Stimulated activated naive CD8-positive, alpha-beta T cell treated with anti-CD3 and anti-CD28 coated beads, Interleukin-15, amount 100 ng/mL, for 72 hours (primary cell): Measurements from ENCODE around the gene FUT8.
A peak's percentile ranks its signal among the peaks of the same experiment; 100 is the strongest.

ENCODE experiments used
- ATAC-seq: fragments of 150-1000 bp; cut with Tn5 transposase; 2 replicates; pipeline ENCODE4 v1.10.0; 2021; ENCODE audit warnings: mild to moderate bottlenecking, moderate library complexity
- DNase-seq, 2 donors: peaks; one replicate each; pipeline ENCODE4 v3.0.0; 2021 to 2022
- H3K27ac Mint-ChIP-seq, 2 donors: one replicate each; pipeline ENCODE4 v1.8.0; 2022; ENCODE audit warnings: mild to moderate bottlenecking in 2 of 2, mixed read lengths in 2 of 2, moderate library complexity in 2 of 2
- H3K27me3 Mint-ChIP-seq: one replicate; pipeline ENCODE4 v1.8.0; 2022; ENCODE audit warnings: mixed read lengths
- H3K4me1 Mint-ChIP-seq: one replicate; pipeline ENCODE4 v1.8.0; 2022; ENCODE audit warnings: mild to moderate bottlenecking, mixed read lengths
- H3K4me3 Mint-ChIP-seq, 2 donors: one replicate each; pipeline ENCODE4 v1.8.0; 2022; ENCODE audit warnings: mild to moderate bottlenecking in 2 of 2, mixed read lengths in 2 of 2, moderate library complexity in 1 of 2
- H3K9me3 Mint-ChIP-seq, 2 donors: one replicate each; pipeline ENCODE4 v1.8.0; 2022; ENCODE audit warnings: mixed read lengths in 2 of 2

The FUT8 gene

DNA sequence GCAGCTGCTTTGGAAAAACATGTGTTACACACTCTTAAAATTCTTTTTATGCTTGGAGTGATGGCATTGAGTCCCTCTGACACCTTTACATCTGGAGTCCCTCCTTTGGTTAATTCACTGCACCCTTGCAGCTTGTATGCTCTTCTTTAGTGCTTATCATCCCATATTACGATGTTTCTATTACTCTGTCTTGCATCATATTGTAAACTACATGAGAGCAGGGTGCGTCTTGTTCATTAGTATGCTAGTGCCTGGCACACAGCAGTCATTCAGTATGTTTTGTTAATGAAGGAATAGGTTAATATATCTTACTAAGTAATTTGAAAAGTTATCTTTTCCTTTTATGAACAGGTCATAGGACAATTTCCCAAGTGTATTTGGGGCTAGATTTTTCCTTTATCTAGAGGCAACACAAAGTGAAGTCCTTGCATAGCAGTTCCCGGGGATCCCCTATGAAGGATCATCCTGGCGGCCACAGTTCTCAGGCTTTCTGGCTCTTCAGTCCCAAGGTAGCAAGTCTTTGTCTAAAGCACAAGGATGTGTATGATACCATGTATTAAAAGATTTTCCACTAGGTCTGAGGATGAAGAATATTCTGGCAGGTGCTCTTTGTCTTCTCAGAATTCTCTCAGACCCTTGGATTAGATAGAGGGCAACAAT, 363.8 kb downstream of the FUT8 start:
- H3K27me3 Mint-ChIP-seq: no peaks in the 10 kb centered on the region
- ATAC-seq (no peak), DNase-seq (no peak)
- H3K4me1 Mint-ChIP-seq: no peaks in the 10 kb centered on the region
- H3K9me3 Mint-ChIP-seq: no peaks in the 10 kb centered on the region
- H3K4me3 Mint-ChIP-seq: no peak overlapping the region
- H3K27ac Mint-ChIP-seq: peak overlapping the region in 1 of 2 donors; percentile 43

DNA sequence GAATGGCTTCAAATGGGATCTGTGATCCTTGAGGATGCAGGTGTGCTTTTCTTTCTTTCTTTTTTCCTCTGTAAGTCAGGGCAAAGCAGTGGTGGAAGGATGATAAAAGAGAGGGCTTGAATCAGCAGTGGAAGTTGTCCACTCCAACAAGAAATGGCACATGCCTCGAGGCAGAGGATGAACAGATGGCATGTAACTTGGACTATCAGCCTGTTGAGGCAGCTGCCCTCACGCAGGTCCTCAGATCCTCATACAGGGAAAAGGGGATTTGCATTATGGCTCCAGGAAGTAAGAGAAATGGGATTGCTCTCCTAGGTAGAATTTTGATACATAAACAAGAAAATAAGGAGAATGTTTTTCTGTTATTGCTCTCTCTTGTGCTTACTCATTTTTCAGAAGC, 368.0 kb downstream of the FUT8 start:
- no peaks in the 10 kb centered on the region for H3K9me3 Mint-ChIP-seq
- no peak overlapping the region for H3K4me3 Mint-ChIP-seq
- no peak overlapping the region for H3K27ac Mint-ChIP-seq
- DNase-seq (no peak), ATAC-seq (no peak)
- H3K4me1 Mint-ChIP-seq: no peaks in the 10 kb centered on the region
- peaks cover 26% of the 10 kb centered on the region for H3K27me3 Mint-ChIP-seq

DNA sequence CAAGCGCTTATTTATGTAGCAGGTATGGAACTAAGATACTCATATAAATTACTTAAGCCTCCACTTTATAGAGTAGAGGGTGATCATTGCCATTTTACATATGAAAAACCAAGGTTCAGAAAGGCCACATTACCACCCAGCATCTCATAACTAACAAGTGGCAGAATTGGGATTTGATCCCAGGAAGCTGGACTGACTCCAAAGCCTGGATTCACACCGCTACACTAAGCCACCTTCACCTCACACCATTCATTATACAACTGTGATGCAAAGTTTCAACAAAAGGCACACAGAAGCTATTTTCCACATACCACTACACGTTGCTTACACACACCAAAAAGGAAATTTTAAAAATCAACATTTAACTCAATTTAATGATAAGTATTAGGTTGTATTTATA, 370.6 kb downstream of the FUT8 start:
- Mint-ChIP-seq H3K4me1 (no peaks in the 10 kb centered on the region), H3K27ac (peak overlapping the region in 1 of 2 donors; percentile 8)

DNA sequence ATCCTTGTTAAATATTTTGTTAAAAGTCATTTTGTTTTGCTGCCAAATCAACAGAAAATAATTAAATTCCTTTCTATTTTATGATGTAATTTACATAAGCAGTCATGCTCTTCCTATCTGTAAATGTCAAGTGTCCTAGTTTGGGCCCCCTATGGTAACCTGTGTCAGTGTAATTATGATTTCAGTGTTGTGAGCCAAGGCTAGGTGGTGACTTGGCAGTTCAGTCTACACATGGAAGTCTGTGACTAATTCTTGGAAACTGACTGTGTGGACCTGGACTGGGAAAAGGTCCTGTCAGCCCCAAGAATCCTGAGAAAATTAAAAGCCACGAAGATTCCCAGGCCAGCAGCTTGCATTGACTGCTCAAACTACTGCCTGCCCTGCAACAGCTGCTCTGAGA, 371.0 kb downstream of the FUT8 start:
- Mint-ChIP-seq H3K27me3 (peaks cover 47% of the 10 kb centered on the region), H3K9me3 (no peaks in the 10 kb centered on the region), H3K4me1 (no peaks in the 10 kb centered on the region), H3K4me3 (no peak overlapping the region), H3K27ac (no peak overlapping the region)
- no peak for DNase-seq
- no peak for ATAC-seq

More for the DNA sequence above, 370.6 kb downstream of the FUT8 start:
- Mint-ChIP-seq H3K4me3 (no peak overlapping the region), H3K9me3 (no peaks in the 10 kb centered on the region), H3K27me3 (peaks cover 42% of the 10 kb centered on the region)
- ATAC-seq (no peak), DNase-seq (no peak)

DNA sequence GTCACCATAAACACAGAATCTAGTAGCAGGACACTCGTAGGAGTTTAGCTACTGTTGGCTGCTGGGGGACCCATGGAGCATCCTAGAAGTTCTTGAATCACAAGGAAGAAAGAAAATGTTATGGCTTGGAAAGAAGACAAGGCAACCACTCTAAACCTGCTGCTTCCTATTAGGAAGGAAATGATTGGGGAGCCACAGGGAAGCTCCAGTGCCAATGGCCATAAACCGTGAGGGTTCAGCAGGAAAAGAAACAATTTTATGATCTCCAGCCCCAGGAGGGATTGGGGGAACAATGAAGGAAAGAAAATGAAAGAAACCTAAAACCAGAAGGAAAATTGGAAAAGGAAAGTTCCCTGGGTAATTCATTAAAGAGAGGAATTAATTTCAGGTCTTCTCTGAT, 372.0 kb downstream of the FUT8 start:
- no peaks in the 10 kb centered on the region for H3K9me3 Mint-ChIP-seq
- no peaks in the 10 kb centered on the region for H3K4me1 Mint-ChIP-seq
- no peak overlapping the region for H3K4me3 Mint-ChIP-seq
- ATAC-seq (no peak), DNase-seq (no peak)
- peaks cover 55% of the 10 kb centered on the region for H3K27me3 Mint-ChIP-seq
- no peak overlapping the region for H3K27ac Mint-ChIP-seq

DNA sequence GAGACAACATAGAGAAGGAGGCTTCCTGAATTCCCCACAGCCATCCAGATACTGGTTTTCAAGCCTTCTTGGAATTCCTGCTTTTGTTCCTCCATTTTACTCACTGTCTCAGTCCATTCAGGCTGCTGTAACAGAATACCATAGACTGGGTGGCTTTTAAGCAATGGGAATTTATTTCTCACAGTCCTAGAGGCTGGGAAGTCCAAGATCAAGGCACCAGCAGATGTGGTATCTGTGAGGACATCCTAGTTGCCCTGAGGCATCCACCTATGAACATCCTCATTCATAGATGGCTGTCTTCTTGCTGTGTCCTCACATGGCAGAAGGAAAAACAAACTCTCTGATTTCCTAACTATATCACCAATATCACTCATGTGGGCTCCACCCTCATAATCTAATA, 374.9 kb downstream of the FUT8 start:
- no peak for DNase-seq
- peaks cover 55% of the 10 kb centered on the region for H3K27me3 Mint-ChIP-seq
- no peak overlapping the region for H3K27ac Mint-ChIP-seq
- H3K4me3 Mint-ChIP-seq: no peak overlapping the region
- no peaks in the 10 kb centered on the region for H3K9me3 Mint-ChIP-seq
- ATAC-seq: no peak
- no peaks in the 10 kb centered on the region for H3K4me1 Mint-ChIP-seq

- Mint-ChIP-seq H3K4me1 (no peaks in the 10 kb centered on the region), H3K4me3 (no peak overlapping the region), H3K9me3 (no peaks in the 10 kb centered on the region), H3K27ac (no peak overlapping the region), H3K27me3 (peaks cover 45% of the 10 kb centered on the region)
- DNase-seq (no peak), ATAC-seq (no peak)
Observed at GRCh38 chr14:65788876-65789275, 376.3 kb downstream of the FUT8 start.

GRCh38 chr14:65789363-65789762, 376.8 kb downstream of the FUT8 start:
- H3K27me3 Mint-ChIP-seq: peaks cover 40% of the 10 kb centered on the region
- DNase-seq (no peak), ATAC-seq (no peak)
- H3K4me1 Mint-ChIP-seq: no peaks in the 10 kb centered on the region
- H3K9me3 Mint-ChIP-seq: no peaks in the 10 kb centered on the region
- H3K27ac Mint-ChIP-seq: no peak overlapping the region
- H3K4me3 Mint-ChIP-seq: no peak overlapping the region

DNA sequence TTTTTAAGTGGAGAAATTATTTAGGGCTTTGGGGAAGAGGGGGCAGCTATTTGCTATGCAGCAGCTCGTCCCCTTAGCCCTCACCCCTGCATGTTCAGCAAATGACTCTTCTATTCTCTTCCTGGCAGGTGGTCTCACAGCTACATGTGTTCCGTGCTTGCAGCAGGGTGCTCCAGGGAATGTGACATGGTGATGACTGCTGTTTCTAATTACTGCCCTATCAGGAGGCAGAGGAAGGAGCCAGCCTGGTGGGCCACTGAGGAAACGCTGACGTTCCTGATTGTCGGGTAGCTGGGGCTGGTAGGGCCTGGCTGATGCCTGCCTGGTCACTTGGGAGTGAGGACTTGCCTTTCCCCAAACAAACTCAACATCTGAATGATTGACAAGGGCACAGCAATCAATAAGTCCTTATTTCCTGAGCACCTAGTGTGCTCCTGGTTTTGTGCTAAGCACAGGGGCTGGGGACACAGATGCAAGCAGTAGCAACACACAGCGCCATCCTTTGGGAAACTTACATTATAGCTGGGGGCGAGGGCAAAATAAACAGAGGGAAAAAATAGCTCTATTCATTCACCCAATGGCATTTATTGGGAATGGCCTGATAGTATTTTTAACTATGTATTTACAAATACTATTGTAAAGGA, 377.8 kb downstream of the FUT8 start:
- H3K4me3 Mint-ChIP-seq: no peak overlapping the region
- H3K9me3 Mint-ChIP-seq: no peaks in the 10 kb centered on the region
- no peak for ATAC-seq
- H3K27me3 Mint-ChIP-seq: peaks cover 32% of the 10 kb centered on the region
- no peak for DNase-seq
- no peaks in the 10 kb centered on the region for H3K4me1 Mint-ChIP-seq
- no peak overlapping the region for H3K27ac Mint-ChIP-seq

DNA sequence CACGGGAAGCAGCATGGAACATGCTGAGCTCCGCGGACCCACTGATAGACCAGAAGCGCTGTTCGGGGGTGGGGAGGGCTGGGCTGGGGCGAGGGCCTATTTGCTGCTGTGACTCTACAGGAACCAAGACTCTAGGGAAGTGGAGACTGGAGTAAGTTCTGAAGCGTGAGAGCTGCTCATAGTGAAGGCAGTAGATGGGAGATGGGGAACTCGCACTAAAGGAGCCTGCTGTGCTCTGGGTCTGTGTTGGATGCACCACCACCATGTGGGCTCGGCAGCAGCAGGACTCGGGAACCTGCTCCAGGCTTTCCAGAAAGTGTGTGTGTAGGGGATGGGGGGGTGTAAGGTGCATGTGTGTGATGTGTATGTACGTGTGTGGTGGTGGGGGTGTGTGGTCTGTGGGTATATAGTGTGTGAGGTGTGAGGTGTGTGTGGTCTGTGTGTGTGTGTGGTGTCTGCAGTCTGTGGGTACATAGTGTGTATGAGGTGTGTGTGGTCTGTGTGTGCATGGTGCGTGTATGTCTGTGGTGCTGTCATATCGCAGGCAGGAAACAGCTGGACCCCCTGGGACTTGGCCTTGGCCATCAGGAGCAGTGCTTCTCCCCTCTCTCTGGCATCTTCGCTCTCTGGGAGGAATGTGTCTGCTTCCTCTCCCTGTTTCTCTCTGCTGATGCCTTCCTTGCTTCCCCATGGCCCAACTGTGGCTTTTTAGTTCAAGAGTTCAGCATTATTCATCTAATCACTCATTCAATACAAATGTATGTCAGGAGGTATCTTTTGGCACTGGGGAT, 378.9 kb downstream of the FUT8 start:
- DNase-seq (peak; percentile 16), ATAC-seq (peak; percentile 92)
- no peak overlapping the region for H3K4me3 Mint-ChIP-seq
- no peaks in the 10 kb centered on the region for H3K9me3 Mint-ChIP-seq
- H3K27ac Mint-ChIP-seq: no peak overlapping the region
- no peaks in the 10 kb centered on the region for H3K4me1 Mint-ChIP-seq
- peaks cover 28% of the 10 kb centered on the region for H3K27me3 Mint-ChIP-seq

DNA sequence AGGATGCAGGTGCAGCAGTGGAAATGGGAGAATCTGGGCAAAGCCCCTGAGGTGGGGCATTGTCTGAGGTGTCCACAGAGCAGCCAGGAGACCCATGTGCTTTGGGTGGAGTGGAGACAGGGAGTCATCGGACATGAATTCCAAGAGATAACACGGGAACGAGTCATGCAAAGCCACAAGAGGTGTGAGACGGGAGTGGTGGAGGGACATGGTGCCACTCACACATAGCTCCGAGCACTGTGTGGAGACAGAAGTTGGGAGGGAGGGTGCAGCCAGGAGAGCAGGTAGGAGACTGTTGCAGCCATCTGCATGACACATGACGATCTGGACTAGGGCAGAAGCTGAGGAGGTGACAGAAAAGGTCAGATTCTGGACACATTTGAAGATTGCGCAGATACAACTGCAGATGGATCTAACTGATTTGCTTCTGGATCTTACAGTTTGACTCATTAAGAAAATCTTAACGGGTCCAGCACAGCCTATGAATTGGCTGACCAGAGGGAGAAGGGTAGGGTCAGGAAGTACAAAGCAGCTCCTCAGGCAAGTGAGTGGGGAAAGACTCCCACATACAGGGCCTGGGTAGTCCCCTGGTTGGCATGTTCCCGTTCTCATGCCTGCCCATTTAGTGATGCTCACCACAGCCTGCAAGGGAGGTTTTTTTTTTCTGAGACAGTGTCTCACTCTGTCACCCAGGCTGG, 379.8 kb downstream of the FUT8 start:
- no peak for DNase-seq
- Mint-ChIP-seq H3K27ac (no peak overlapping the region), H3K4me3 (no peak overlapping the region), H3K4me1 (no peaks in the 10 kb centered on the region), H3K9me3 (no peaks in the 10 kb centered on the region), H3K27me3 (peaks cover 22% of the 10 kb centered on the region)
- no peak for ATAC-seq
